ENCODE results near the gene ABCC3. TPM values are rescaled to one million over a fixed set of nuclear protein-coding genes. Genes with fewer than 3 reads are reported as not detected.
"Not testable (repeated sequence)": the region's sequence is repeated elsewhere in the genome, so short reads cannot be mapped to it uniquely, and the experiment has no call there.

Gene ABCC3
- total RNA-seq, 1 experiment from 2014 or later = not detected

GRCh38 chr17:50697663-50698272 lies 63.1 kb downstream of the ABCC3 start:
- in situ Hi-C loops (cut with HindIII; ENCODE audit: low pct_unique_long_range_greater_than_20kb, low sequenced_read_pairs) = no loop called here
- DNase-seq (ENCODE audit: low read depth, low spot score) = no peak

GRCh38 chr17:50699410-50699809 lies 64.7 kb downstream of the ABCC3 start:
- DNase-seq (ENCODE audit: low read depth, low spot score) = no peak
- in situ Hi-C loops (cut with HindIII; ENCODE audit: low pct_unique_long_range_greater_than_20kb, low sequenced_read_pairs) = no loop called here

GRCh38 chr17:50703162-50703561 lies 68.5 kb downstream of the ABCC3 start:
- in situ Hi-C loops (cut with HindIII; ENCODE audit: low pct_unique_long_range_greater_than_20kb, low sequenced_read_pairs) = no loop called here
- DNase-seq (ENCODE audit: low read depth, low spot score) = no peak

- in situ Hi-C loops (cut with HindIII; ENCODE audit: low pct_unique_long_range_greater_than_20kb, low sequenced_read_pairs) = no loop called here
- DNase-seq (ENCODE audit: low read depth, low spot score) = peak; percentile 89
Measured at GRCh38 chr17:50707289-50708049, 72.8 kb downstream of the ABCC3 start, which contains the start of gene ANKRD40. Gene ANKRD40, minus strand, starts transcription at chr17:50707914. Its CDS starts 260 bp downstream, at chr17:50707654.

- peak; percentile 34 for DNase-seq (ENCODE audit: low read depth, low spot score)
- in situ Hi-C loops (cut with HindIII; ENCODE audit: low pct_unique_long_range_greater_than_20kb, low sequenced_read_pairs) = no loop called here
Measured at GRCh38 chr17:50708050-50709000, 73.6 kb downstream of the ABCC3 start.

GRCh38 chr17:50709053-50709452 lies 74.4 kb downstream of the ABCC3 start:
- in situ Hi-C loops (cut with HindIII; ENCODE audit: low pct_unique_long_range_greater_than_20kb, low sequenced_read_pairs); DNase-seq (ENCODE audit: low read depth, low spot score): not testable (repeated sequence)

- no peak for DNase-seq (ENCODE audit: low read depth, low spot score)
- in situ Hi-C loops (cut with HindIII; ENCODE audit: low pct_unique_long_range_greater_than_20kb, low sequenced_read_pairs) = no loop called here
Measured at GRCh38 chr17:50710025-50710424, 75.3 kb downstream of the ABCC3 start.

GRCh38 chr17:50710650-50711049 lies 76.0 kb downstream of the ABCC3 start:
- in situ Hi-C loops (cut with HindIII; ENCODE audit: low pct_unique_long_range_greater_than_20kb, low sequenced_read_pairs) = no loop called here
- DNase-seq (ENCODE audit: low read depth, low spot score) = no peak

GRCh38 chr17:50712641-50713040 lies 78.0 kb downstream of the ABCC3 start:
- in situ Hi-C loops (cut with HindIII; ENCODE audit: low pct_unique_long_range_greater_than_20kb, low sequenced_read_pairs) = no loop called here
- DNase-seq (ENCODE audit: low read depth, low spot score) = no peak

GRCh38 chr17:50715471-50715870 lies 80.8 kb downstream of the ABCC3 start:
- in situ Hi-C loops (cut with HindIII; ENCODE audit: low pct_unique_long_range_greater_than_20kb, low sequenced_read_pairs) = no loop called here
- DNase-seq (ENCODE audit: low read depth, low spot score) = no peak

GRCh38 chr17:50719144-50719923 lies 84.7 kb downstream of the ABCC3 start, which contains the start of gene LUC7L3:
Gene LUC7L3, plus strand, starts transcription at chr17:50719603. Its CDS starts 130 bp downstream, at chr17:50719733.
- in situ Hi-C loops (cut with HindIII; ENCODE audit: low pct_unique_long_range_greater_than_20kb, low sequenced_read_pairs) = no loop called here
- DNase-seq (ENCODE audit: low read depth, low spot score) = peak; percentile 93

- in situ Hi-C loops (cut with HindIII; ENCODE audit: low pct_unique_long_range_greater_than_20kb, low sequenced_read_pairs) = no loop called here
- DNase-seq (ENCODE audit: low read depth, low spot score) = no peak
Measured at GRCh38 chr17:50719924-50720794, 85.5 kb downstream of the ABCC3 start.

GRCh38 chr17:50721194-50722010 lies 86.7 kb downstream of the ABCC3 start:
- in situ Hi-C loops (cut with HindIII; ENCODE audit: low pct_unique_long_range_greater_than_20kb, low sequenced_read_pairs) = no loop called here
- no peak for DNase-seq (ENCODE audit: low read depth, low spot score)

- in situ Hi-C loops (cut with HindIII; ENCODE audit: low pct_unique_long_range_greater_than_20kb, low sequenced_read_pairs) = no loop called here
Measured at GRCh38 chr17:50722746-50723145, 88.1 kb downstream of the ABCC3 start.

GRCh38 chr17:50724622-50725021 lies 89.9 kb downstream of the ABCC3 start:
- in situ Hi-C loops (cut with HindIII; ENCODE audit: low pct_unique_long_range_greater_than_20kb, low sequenced_read_pairs); DNase-seq (ENCODE audit: low read depth, low spot score): not testable (repeated sequence)

More at GRCh38 chr17:50722746-50723145, 88.1 kb downstream of the ABCC3 start:
- DNase-seq (ENCODE audit: low read depth, low spot score) = no peak

All from SK-MEL-5 (cell line).